GM18858 (cell line): ENCODE results near the gene SYNDIG1.

Experiments
- ATAC-seq: cut with Tn5 transposase; IDR thresholded peaks from one replicate; pipeline ENCODE4 v1.9.1; 2021; ENCODE audit not compliant: unreplicated experiment

The SYNDIG1 gene

GRCh38 chr20:24651976-24652345, 182.5 kb downstream of the SYNDIG1 start:
- ATAC-seq: no peak

GRCh38 chr20:24653306-24653705, 183.9 kb downstream of the SYNDIG1 start:
- ATAC-seq: no peak

- ATAC-seq: no peak
Observed at GRCh38 chr20:24654425-24654824, 185.0 kb downstream of the SYNDIG1 start.

GRCh38 chr20:24656391-24656790, 187.0 kb downstream of the SYNDIG1 start:
- ATAC-seq: no peak

- ATAC-seq: no peak
Observed at GRCh38 chr20:24657196-24657595, 187.8 kb downstream of the SYNDIG1 start.

GRCh38 chr20:24657878-24658620, 188.6 kb downstream of the SYNDIG1 start:
- no peak for ATAC-seq

- no peak for ATAC-seq
Observed at GRCh38 chr20:24658920-24659660, 189.7 kb downstream of the SYNDIG1 start.

- no peak for ATAC-seq
Observed at GRCh38 chr20:24659835-24660234, 190.4 kb downstream of the SYNDIG1 start.

- no peak for ATAC-seq
Observed at GRCh38 chr20:24660651-24661050, 191.2 kb downstream of the SYNDIG1 start.

- no peak for ATAC-seq
Observed at GRCh38 chr20:24661255-24661654, 191.8 kb downstream of the SYNDIG1 start.

GRCh38 chr20:24662322-24662721, 192.9 kb downstream of the SYNDIG1 start:
- no peak for ATAC-seq

GRCh38 chr20:24662752-24663365, 193.4 kb downstream of the SYNDIG1 start:
- ATAC-seq: no peak

- no peak for ATAC-seq
Observed at GRCh38 chr20:24663496-24663895, 194.1 kb downstream of the SYNDIG1 start.

- no peak for ATAC-seq
Observed at GRCh38 chr20:24664266-24664986, 195.0 kb downstream of the SYNDIG1 start.

- no peak for ATAC-seq
Observed at GRCh38 chr20:24665196-24665595, 195.8 kb downstream of the SYNDIG1 start.

GRCh38 chr20:24665741-24666191, 196.3 kb downstream of the SYNDIG1 start:
- no peak for ATAC-seq

GRCh38 chr20:24667689-24668383, 198.4 kb downstream of the SYNDIG1 start:
- no peak for ATAC-seq

- no peak for ATAC-seq
Observed at GRCh38 chr20:24668384-24668702, 198.9 kb downstream of the SYNDIG1 start.

- ATAC-seq: no peak
Observed at GRCh38 chr20:24668791-24669190, 199.4 kb downstream of the SYNDIG1 start.

GRCh38 chr20:24669701-24670100, 200.3 kb downstream of the SYNDIG1 start:
- ATAC-seq: no peak

GRCh38 chr20:24670341-24670872, 201.0 kb downstream of the SYNDIG1 start:
- ATAC-seq: no peak
